ENCODE results near the gene HES6. TPM values are rescaled to one million over a fixed set of nuclear protein-coding genes. Genes with fewer than 3 reads are reported as not detected.

HES6 gene
- polyA plus RNA-seq, 1 donor (not counting 4 experiments of a cell fraction or from before 2014, with no cell fraction given), result 0.80 TPM

DNA sequence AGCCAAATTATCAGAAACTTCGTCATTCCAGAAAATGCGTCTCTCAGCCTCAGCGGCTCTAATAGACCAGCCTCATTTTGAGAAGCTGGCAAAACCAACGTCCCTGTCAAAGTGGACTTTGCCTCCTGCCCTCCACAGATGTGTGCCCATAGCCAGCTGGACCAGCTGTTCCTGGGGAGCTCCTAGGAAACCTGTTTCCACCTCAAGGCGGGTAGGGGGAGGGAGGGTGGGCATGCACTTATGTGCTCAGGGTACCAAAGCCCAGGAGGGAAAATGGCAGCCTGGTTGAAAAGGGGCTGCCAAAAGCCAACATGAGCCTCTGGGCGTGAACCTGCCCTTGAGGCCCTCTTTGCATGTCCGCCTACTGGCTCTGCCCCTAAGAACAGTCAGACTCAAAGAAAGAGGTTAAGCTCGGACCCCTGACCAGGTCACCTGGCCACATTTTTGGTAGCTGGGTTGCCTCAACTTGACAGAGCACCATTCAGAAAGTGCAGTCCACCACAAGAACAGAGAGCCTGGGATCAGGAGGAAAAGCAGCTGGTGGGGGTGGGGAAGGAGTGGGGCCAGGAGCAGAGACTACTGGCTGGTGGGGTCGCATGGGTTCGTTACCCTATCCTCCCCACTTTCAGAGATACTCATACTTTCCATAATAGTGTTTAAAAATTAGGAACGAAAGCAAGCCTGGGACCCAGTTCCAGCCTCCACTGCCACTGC lies 45.1 kb upstream of the HES6 start:
- H3K27ac ChIP-seq (ENCODE audit: control insufficient read depth, insufficient read depth, low read length), result peak overlapping the region; percentile 98
- H3K9ac ChIP-seq (ENCODE audit: control insufficient read depth, extremely low read depth, insufficient read depth, low read length), result peak overlapping the region; percentile 98
- TF ChIP-seq, protein P1, sequence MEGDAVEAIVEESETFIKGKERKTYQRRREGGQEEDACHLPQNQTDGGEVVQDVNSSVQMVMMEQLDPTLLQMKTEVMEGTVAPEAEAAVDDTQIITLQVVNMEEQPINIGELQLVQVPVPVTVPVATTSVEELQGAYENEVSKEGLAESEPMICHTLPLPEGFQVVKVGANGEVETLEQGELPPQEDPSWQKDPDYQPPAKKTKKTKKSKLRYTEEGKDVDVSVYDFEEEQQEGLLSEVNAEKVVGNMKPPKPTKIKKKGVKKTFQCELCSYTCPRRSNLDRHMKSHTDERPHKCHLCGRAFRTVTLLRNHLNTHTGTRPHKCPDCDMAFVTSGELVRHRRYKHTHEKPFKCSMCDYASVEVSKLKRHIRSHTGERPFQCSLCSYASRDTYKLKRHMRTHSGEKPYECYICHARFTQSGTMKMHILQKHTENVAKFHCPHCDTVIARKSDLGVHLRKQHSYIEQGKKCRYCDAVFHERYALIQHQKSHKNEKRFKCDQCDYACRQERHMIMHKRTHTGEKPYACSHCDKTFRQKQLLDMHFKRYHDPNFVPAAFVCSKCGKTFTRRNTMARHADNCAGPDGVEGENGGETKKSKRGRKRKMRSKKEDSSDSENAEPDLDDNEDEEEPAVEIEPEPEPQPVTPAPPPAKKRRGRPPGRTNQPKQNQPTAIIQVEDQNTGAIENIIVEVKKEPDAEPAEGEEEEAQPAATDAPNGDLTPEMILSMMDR (optimal IDR thresholded peaks at IDR 0.05 in 1 of 3, IDR thresholded peaks at IDR 0.05 in 1 of 3, conservative IDR thresholded peaks at IDR 0.05 in 1 of 3; ENCODE audit: extremely low read depth in 1 of 3, insufficient read depth in 2 of 3, low read length in 3 of 3), result no peak
- no peak for TF ChIP-seq EZH2 (IDR thresholded peaks at IDR 0.05; ENCODE audit: low read length)
- no peaks in the 10 kb centered on the region for H3K9me1 ChIP-seq (ENCODE audit: control insufficient read depth, extremely low read depth, insufficient read depth, low read length)
- no peak for DNase-seq (ENCODE audit: low read depth, low spot score)
- H3K27me3 ChIP-seq (ENCODE audit: control insufficient read depth, extremely low read depth, insufficient read depth, low read length), result no peaks in the 10 kb centered on the region
- no peaks in the 10 kb centered on the region for H4K20me1 ChIP-seq (ENCODE audit: control insufficient read depth, extremely low read depth, insufficient read depth, low read length)
- peaks cover 19% of the 10 kb centered on the region for H3K79me2 ChIP-seq (ENCODE audit: control insufficient read depth, insufficient read depth, low read length)
- H3K36me3 ChIP-seq (ENCODE audit: control insufficient read depth in 2 of 2, extremely low read depth in 1 of 2, insufficient read depth in 2 of 2, low read length in 2 of 2), result peaks cover 0 to 5% of the 10 kb centered on the region in 2 experiments
- FAIRE-seq, result no peak
- H3K9me3 ChIP-seq (ENCODE audit: control insufficient read depth, low read depth, low read length), result no peaks in the 10 kb centered on the region
- no peak overlapping the region for H2AFZ ChIP-seq (ENCODE audit: control insufficient read depth, low read length)
- H3K4me1 ChIP-seq (ENCODE audit: control insufficient read depth, extremely low read depth, insufficient read depth, low read length), result peaks cover 43% of the 10 kb centered on the region
- H3K4me2 ChIP-seq (ENCODE audit: control insufficient read depth, extremely low read depth, insufficient read depth, low read depth, low read length), result peak overlapping the region; percentile 90
- peak overlapping the region in 2 of 3 experiments; percentile 19 to 54 for H3K4me3 ChIP-seq (ENCODE audit: control insufficient read depth in 2 of 3, extremely low read depth in 1 of 3, insufficient read depth in 2 of 3, low read depth in 1 of 3, low read length in 3 of 3)
- dilution Hi-C loops (cut with MboI; ENCODE audit: extremely low pct_ligation_motif_present, low sequenced_read_pairs), result no loop called here

DNA sequence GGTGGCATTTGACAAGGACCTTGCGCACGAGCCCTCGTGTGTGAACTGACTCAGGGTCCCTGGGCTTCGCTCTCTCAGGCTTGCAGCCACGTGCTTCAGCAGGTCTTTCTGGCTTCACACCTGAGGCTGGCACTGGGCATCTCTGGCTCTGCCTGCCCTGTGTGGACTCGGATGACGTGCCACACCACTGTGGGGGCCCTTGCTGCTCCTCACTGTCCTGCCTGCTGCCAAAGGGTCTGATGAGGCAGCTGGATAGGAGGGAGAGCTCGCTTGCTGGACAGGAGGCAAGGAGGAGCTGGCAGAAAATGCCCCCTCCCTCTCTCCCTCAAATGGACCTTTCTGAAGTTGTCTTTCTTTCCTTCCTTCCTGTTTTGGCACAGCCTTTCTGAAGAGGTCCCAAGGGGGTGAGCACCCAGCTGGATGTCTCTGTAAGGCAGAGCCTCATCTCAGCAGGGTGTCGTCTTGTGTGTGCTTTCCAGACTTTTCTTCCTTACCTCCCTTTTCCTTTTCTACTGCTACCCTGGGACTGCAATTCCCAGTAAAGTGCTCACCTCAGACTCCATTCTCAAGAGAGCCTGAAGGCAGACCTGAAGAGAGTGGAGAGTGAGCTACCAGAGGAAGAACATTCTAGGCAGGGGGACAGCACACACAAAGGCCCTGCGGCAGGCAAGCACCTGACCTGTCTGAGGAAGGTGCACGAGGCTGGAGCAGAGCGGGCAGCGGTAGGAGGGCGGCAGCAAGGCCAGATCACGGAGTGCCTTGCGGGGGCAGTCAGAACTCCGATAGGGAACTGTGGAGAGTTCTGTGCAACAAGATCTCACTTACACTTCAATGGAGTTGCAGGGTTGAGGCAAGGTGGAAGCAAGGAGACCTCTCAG lies 43.3 kb upstream of the HES6 start:
- Histone ChIP-seq H3K4me3 (ENCODE audit: control insufficient read depth in 2 of 3, extremely low read depth in 1 of 3, insufficient read depth in 2 of 3, low read depth in 1 of 3, low read length in 3 of 3) (no peak overlapping the region), H3K79me2 (ENCODE audit: control insufficient read depth, insufficient read depth, low read length) (peaks cover 19% of the 10 kb centered on the region), H2AFZ (ENCODE audit: control insufficient read depth, low read length) (no peak overlapping the region), H3K9me3 (ENCODE audit: control insufficient read depth, low read depth, low read length) (no peaks in the 10 kb centered on the region), H3K27ac (ENCODE audit: control insufficient read depth, insufficient read depth, low read length) (no peak overlapping the region), H3K4me2 (ENCODE audit: control insufficient read depth, extremely low read depth, insufficient read depth, low read depth, low read length) (no peak overlapping the region), H3K9me1 (ENCODE audit: control insufficient read depth, extremely low read depth, insufficient read depth, low read length) (no peaks in the 10 kb centered on the region), H4K20me1 (ENCODE audit: control insufficient read depth, extremely low read depth, insufficient read depth, low read length) (no peaks in the 10 kb centered on the region), H3K9ac (ENCODE audit: control insufficient read depth, extremely low read depth, insufficient read depth, low read length) (no peak overlapping the region), H3K4me1 (ENCODE audit: control insufficient read depth, extremely low read depth, insufficient read depth, low read length) (peaks cover 32% of the 10 kb centered on the region), H3K36me3 (ENCODE audit: control insufficient read depth in 2 of 2, extremely low read depth in 1 of 2, insufficient read depth in 2 of 2, low read length in 2 of 2) (peaks cover 0 to 5% of the 10 kb centered on the region in 2 experiments), H3K27me3 (ENCODE audit: control insufficient read depth, extremely low read depth, insufficient read depth, low read length) (no peaks in the 10 kb centered on the region)
- DNase-seq (ENCODE audit: low read depth, low spot score) (no peak), FAIRE-seq (no peak)
- dilution Hi-C loops (cut with MboI; ENCODE audit: extremely low pct_ligation_motif_present, low sequenced_read_pairs), result no loop called here
- no peak for TF ChIP-seq EZH2 (IDR thresholded peaks at IDR 0.05; ENCODE audit: low read length)
- TF ChIP-seq, protein P1 (optimal IDR thresholded peaks at IDR 0.05 in 1 of 3, IDR thresholded peaks at IDR 0.05 in 1 of 3, conservative IDR thresholded peaks at IDR 0.05 in 1 of 3; ENCODE audit: extremely low read depth in 1 of 3, insufficient read depth in 2 of 3, low read length in 3 of 3), result no peak

Data from keratinocyte (primary cell).